K562 (cell line): ENCODE measurements around the gene SNX33. TPM values are rescaled to one million over a fixed set of nuclear protein-coding genes. Genes with fewer than 3 reads are reported as not detected.

ENCODE experiments used
- ATAC-seq: fragments of 200-7000 bp; cut with Tn5 transposase; 3 replicates; pipeline ENCODE4 v1.9.1; 2020; ENCODE audit warnings: moderate library complexity
- BruUV-seq: library from RNA; stranded (reverse); fragments of 400-500 nt; replicated peaks from 2 replicates; lab custom pipeline; 2021; lab: Mats Ljungman, UMichigan
- CTCF ChIA-PET: fragments of 300-600 bp; formaldehyde crosslinking; extraction: SDS; loops from one replicate; lab custom pipeline; 2021; ENCODE audit warnings: low intra/inter-chr PET ratio; lab: Yijun Ruan, JAX
- POLR2A ChIA-PET: fragments of 300-600, 350-650 bp; sonication (Branson Sonifier 250); formaldehyde crosslinking; extraction: SDS; loops from one replicate; lab custom pipeline; 2021; ENCODE audit warnings: antibody characterized with exemption, inconsistent platforms; lab: Yijun Ruan, JAX
- DNase-seq, 4 experiments: peaks; one replicate each; pipeline versions ENCODE4 v3.0.0 to v3.0.0-alpha.2; 2011 to 2018; ENCODE audit warnings: low spot score in 3 of 4, mixed read lengths in 3 of 4; ENCODE audit errors: extremely low read depth in 1 of 4
- FAIRE-seq: peaks from 2 replicates; lab custom pipeline; 2011; peaks lifted over from hg19 to GRCh38; lab: Jason Lieb, UNC
- H2AFZ ChIP-seq: 2 replicates; pipeline ENCODE4 v1.6.0; 2011; ENCODE audit warnings: low read depth, low read length, control low read depth, inconsistent platforms
- H3K27ac ChIP-seq: fragments of 200-600 bp; 3 replicates; pipeline ENCODE4 v1.8.0; 2011; ENCODE audit warnings: low read depth, mild to moderate bottlenecking, control low read depth, inconsistent platforms, low read length, moderate library complexity, mixed read lengths; ENCODE audit errors: extremely low read depth
- H3K27me3 ChIP-seq, 2 experiments: fragments of 300-600 bp in 1 of 2; 2 replicates in 1 of 2; 3 replicates in 1 of 2; pipeline versions ENCODE4 v1.6.0 to v1.8.0; 2011; ENCODE audit warnings: inconsistent platforms in 2 of 2, low read length in 2 of 2, mild to moderate bottlenecking in 1 of 2, mixed read lengths in 1 of 2, moderate library complexity in 1 of 2; ENCODE audit not compliant: control insufficient read depth in 2 of 2, insufficient read depth in 2 of 2
- H3K36me3 ChIP-seq: fragments of 300-600 bp; 3 replicates; pipeline ENCODE4 v1.8.0; 2011; ENCODE audit warnings: mild to moderate bottlenecking, low read length, inconsistent platforms; ENCODE audit not compliant: control insufficient read depth, insufficient read depth
- H3K4me1 ChIP-seq, 2 experiments: fragments of 200-600 bp in 1 of 2; replicated peaks in 1 of 2; 2 replicates in 1 of 2; 3 replicates in 1 of 2; pipeline versions ENCODE4 v1.5.1 to v1.8.0; 2011; ENCODE audit warnings: inconsistent platforms in 2 of 2, low read length in 2 of 2, mild to moderate bottlenecking in 1 of 2, mixed read lengths in 1 of 2, moderate library complexity in 1 of 2; ENCODE audit not compliant: control insufficient read depth in 2 of 2, insufficient read depth in 2 of 2
- H3K4me2 ChIP-seq: 2 replicates; pipeline ENCODE4 v1.6.1; 2011; ENCODE audit warnings: low read length, control low read depth, inconsistent platforms, mixed read lengths; ENCODE audit not compliant: insufficient read depth
- H3K4me3 ChIP-seq: fragments of 200-600 bp; sonication (generic), shearing (Covaris generic); 2 replicates; pipeline ENCODE4 v1.5.1; 2016; ENCODE audit warnings: control low read depth, inconsistent platforms
- H3K79me2 ChIP-seq: fragments of 200-600 bp; 3 replicates; pipeline ENCODE4 v1.8.0; 2011; ENCODE audit warnings: low read length, inconsistent platforms; ENCODE audit not compliant: control insufficient read depth, insufficient read depth
- H3K9ac ChIP-seq, 2 experiments: 2 replicates each; pipeline versions ENCODE4 v1.6.0 to v1.6.1; 2011; ENCODE audit warnings: low read depth in 2 of 2, low read length in 2 of 2, control low read depth in 1 of 2, inconsistent platforms in 1 of 2, mild to moderate bottlenecking in 1 of 2, mixed read lengths in 1 of 2; ENCODE audit not compliant: insufficient read depth in 1 of 2
- H3K9me1 ChIP-seq: one replicate; pipeline ENCODE4 v1.6.0; 2011; ENCODE audit warnings: inconsistent platforms, mild to moderate bottlenecking, low read length, moderate library complexity; ENCODE audit not compliant: control insufficient read depth, insufficient read depth
- H3K9me3 ChIP-seq: replicated peaks from 2 replicates; pipeline ENCODE4 v1.5.1; 2011; ENCODE audit warnings: low read depth, low read length, inconsistent platforms; ENCODE audit not compliant: control insufficient read depth, insufficient read depth
- H4K20me1 ChIP-seq: replicated peaks from 2 replicates; pipeline ENCODE4 v1.6.1; 2011; ENCODE audit warnings: low read length, inconsistent platforms, mixed read lengths; ENCODE audit not compliant: control insufficient read depth, insufficient read depth
- CCNT2 ChIP-seq: IDR thresholded peaks from 2 replicates; pipeline ENCODE4 v1.6.1; 2011; ENCODE audit warnings: borderline replicate concordance, low read depth, mild to moderate bottlenecking, moderate library complexity, mixed read lengths, low read length; ENCODE audit not compliant: insufficient read length; ENCODE audit errors: extremely low read depth
- CEBPG ChIP-seq, 3 experiments: fragments of 200-800 bp in 1 of 3; sonication (Bioruptor generic) in 1 of 3; sonication (generic) in 1 of 3; formaldehyde crosslinking in 1 of 3; IDR thresholded peaks in 2 of 3; conservative IDR thresholded peaks in 1 of 3; 2 replicates each; pipeline versions ENCODE4 v1.6.1 to v1.8.0; 2016 to 2022; ENCODE audit warnings: missing compliant biosample characterization in 2 of 3, missing genetic modification characterization in 2 of 3, mild to moderate bottlenecking in 1 of 3, missing genetic modification reagents in 1 of 3
- ESRRA ChIP-seq: fragments of 450-650 bp; IDR thresholded peaks from 2 replicates; pipeline ENCODE4 v1.6.1; 2014; ENCODE audit warnings: low read depth, mild to moderate bottlenecking, moderate library complexity, borderline replicate concordance
- ETV5 ChIP-seq: sonication (generic); formaldehyde crosslinking; IDR thresholded peaks from 2 replicates; pipeline ENCODE4 v1.4.0; 2020; ENCODE audit warnings: low read depth, mild to moderate bottlenecking, missing genetic modification reagents
- FOXO4 ChIP-seq: fragments of 450-650 bp; formaldehyde crosslinking; IDR thresholded peaks from 2 replicates; pipeline ENCODE4 v1.4.0; 2020; ENCODE audit warnings: mild to moderate bottlenecking, moderate library complexity
- GABPB2 ChIP-seq: fragments of 250-450 bp; sonication (Bioruptor Pico); conservative IDR thresholded peaks from 2 replicates; pipeline ENCODE4 v1.5.1; 2021; ENCODE audit warnings: mild to moderate bottlenecking
- PCBP1 ChIP-seq: fragments of 200-400 bp; formaldehyde crosslinking; IDR thresholded peaks from 2 replicates; pipeline ENCODE4 v1.6.1; 2018; ENCODE audit warnings: mild to moderate bottlenecking, low read depth, low read length; ENCODE audit not compliant: poor library complexity, severe bottlenecking
- PHF20 ChIP-seq: fragments of 450-650 bp; IDR thresholded peaks from 2 replicates; pipeline ENCODE4 v1.6.1; 2018; ENCODE audit not compliant: partially characterized antibody
- PRDM10 ChIP-seq: fragments of 450-650 bp; IDR thresholded peaks from 2 replicates; pipeline ENCODE4 v1.6.1; 2018; ENCODE audit not compliant: partially characterized antibody
- SNAPC5 ChIP-seq: fragments of 250-450 bp; sonication (Bioruptor Pico); IDR thresholded peaks from 2 replicates; pipeline ENCODE4 v1.8.0; 2021; ENCODE audit warnings: moderate library complexity, mild to moderate bottlenecking, inconsistent platforms
- SUPT5H ChIP-seq: fragments of 450-650 bp; IDR thresholded peaks from 2 replicates; pipeline ENCODE4 v1.6.1; 2016
- TEAD4 ChIP-seq, 2 experiments: sonication (generic) in 1 of 2; formaldehyde crosslinking in 1 of 2; IDR thresholded peaks; 2 replicates each; pipeline versions ENCODE4 v1.6.1 to v1.8.0; 2012 to 2022; ENCODE audit warnings: borderline replicate concordance in 1 of 2, inconsistent platforms in 1 of 2, low read length in 1 of 2, mild to moderate bottlenecking in 1 of 2, missing genetic modification reagents in 1 of 2
- ZFX ChIP-seq: sonication (generic); formaldehyde crosslinking; IDR thresholded peaks from 2 replicates; pipeline ENCODE4 v1.8.0; 2022; ENCODE audit warnings: mild to moderate bottlenecking, missing genetic modification reagents, moderate library complexity
- ZNF212 ChIP-seq: fragments of 450-650 bp; formaldehyde crosslinking; IDR thresholded peaks from 2 replicates; pipeline ENCODE4 v1.4.0; 2020; ENCODE audit warnings: mild to moderate bottlenecking
- WGBS: fragments of 100-300 bp; shearing (Covaris generic); methylation state at CpG from one replicate; pipeline ENCODE4 v1.1.6; 2016; ENCODE audit warnings: low coverage, mixed read lengths; ENCODE audit not compliant: insufficient coverage; ENCODE audit errors: missing lambda C conversion rate; 5-methylcytosine and 5-hydroxymethylcytosine counted together
- in situ Hi-C: fragments of 300-500 bp; cut with MboI; formaldehyde crosslinking; loops from 4 replicates; pipeline ENCODE4 v1.15.0; 2018; ENCODE audit warnings: inconsistent platforms, mixed read lengths
- intact Hi-C: fragments of 100-400 bp; cut with micrococcal nuclease; formaldehyde crosslinking; loops from 2 replicates; pipeline ENCODE4 v1.14.2; 2022
- polyA plus RNA-seq, 8 experiments: library from polyadenylated mRNA; depleted of rRNA in 4 of 8; stranded (reverse) in 5 of 8; unstranded in 3 of 8; fragments of >200 nt; fragmentation: Nextera tagmentation in 2 of 8; fragmentation: Illumina TruSeq in 1 of 8; extraction: Ambion mirVana in 2 of 8; extraction: Trizol in 1 of 8; gene quantifications; 2 replicates each; pipeline versions ENCODE4 v1.2.1 to v1.2.3, GENCODE V29; 2011 to 2014; ENCODE audit warnings: inconsistent platforms in 1 of 8, missing spikeins in 1 of 8
- total RNA-seq, 7 experiments: library from RNA; depleted of rRNA in 6 of 7; stranded (reverse); fragments of >200 nt in 6 of 7; fragmentation: Illumina TruSeq in 2 of 7; extraction: Trizol in 2 of 7; gene quantifications; 2 replicates each; pipeline versions ENCODE4 v1.2.1 to v1.2.3, GENCODE V29; 2011 to 2021; ENCODE audit warnings: low replicate concordance in 1 of 7

Gene SNX33
- total and polyA plus RNA-seq, 9 of the 15 experiments (the other 6 are each of a cell fraction or from before 2014, with no cell fraction given) = 1.4 to 14.1 (median 8.2) TPM

- peak; percentile 97 for FAIRE-seq
- POLR2A ChIA-PET = interaction anchor here (0.6 to 4.3 kb wide), 8 partner anchors 10 to 693 kb away, joined by 3 to 20 read pairs (median 4); partner anchors contain the start of genes IMP3 and SNUPN
- no peak for TF ChIP-seq CEBPG (CRISPR knock-in tag; IDR thresholded peaks at IDR 0.05)
- no peak for TF ChIP-seq CEBPG (tag; conservative IDR thresholded peaks at IDR 0.05 in 1 of 2, IDR thresholded peaks at IDR 0.05 in 1 of 2)
- TF ChIP-seq SNAPC5 (CRISPR knock-in tag) = no peak
- TF ChIP-seq PHF20 = peak; percentile 15
- no peak for TF ChIP-seq PCBP1
- 0 out of 2 replicates have a peak, but pooled peaks have one; percentile 24 for TF ChIP-seq SUPT5H
- TF ChIP-seq FOXO4 (CRISPR knock-in tag) = no peak
- peak; percentile 40 for TF ChIP-seq ZFX
- peak; percentile 43 for TF ChIP-seq PRDM10
- TF ChIP-seq GABPB2 (CRISPR knock-in tag) = no peak
- 0 out of 2 replicates have a peak, but pooled peaks have one; percentile 5 for TF ChIP-seq TEAD4 (IDR thresholded peaks at IDR 0.05; ENCODE audit: low read length)
- no peak for TF ChIP-seq TEAD4 (CRISPR knock-in tag; IDR thresholded peaks at IDR 0.05; ENCODE audit: borderline replicate concordance)
- peak; percentile 92 for TF ChIP-seq ETV5 (CRISPR knock-in tag)
- peak; percentile 84; the same call in 1 of the 2 replicates for TF ChIP-seq ESRRA
- TF ChIP-seq CCNT2 = peak; percentile 29
- no peak for TF ChIP-seq ZNF212 (CRISPR knock-in tag)
Observed at GRCh38 chr15:75650908-75651809, 3.4 kb downstream of the SNX33 start.

More at GRCh38 chr15:75650908-75651809, 3.4 kb downstream of the SNX33 start:
- CTCF ChIA-PET = no interaction called here
- 2% methylated on average over 8 of the region's 9 CpGs for WGBS
- DNase-seq (peak; percentile 79 to 89 (median 84)), ATAC-seq (peak; percentile 70)
- peak overlapping the region; percentile 60 to 97 for H3K9ac ChIP-seq
- peak overlapping the region; percentile 79 for H3K27ac ChIP-seq
- intact Hi-C loops (no loop called here), in situ Hi-C loops (no loop called here)
- H2AFZ ChIP-seq = peak overlapping the region; percentile 55; the same call in 1 of the 2 replicates
- no peaks in the 10 kb centered on the region for H3K9me3 ChIP-seq
- H4K20me1 ChIP-seq = 0 out of 2 replicates have a peak, but pooled peaks cover under 1% of the 10 kb centered on the region
- H3K9me1 ChIP-seq = no peaks in the 10 kb centered on the region
- peaks cover 20% of the 10 kb centered on the region; the same call in 2 of the 3 replicates for H3K36me3 ChIP-seq
- no peaks in the 10 kb centered on the region for H3K27me3 ChIP-seq
- H3K79me2 ChIP-seq = peaks cover 76% of the 10 kb centered on the region
- peaks cover 49 to 68% of the 10 kb centered on the region in 2 experiments for H3K4me1 ChIP-seq
- H3K4me3 ChIP-seq = peak overlapping the region; percentile 30
- H3K4me2 ChIP-seq = peak overlapping the region; percentile 96
- no TSS peak for BruUV-seq
